GM12865 (cell line): ENCODE results near the gene APOBEC3A.

Experiments used
- DNase-seq: peaks from one replicate; pipeline ENCODE4 v3.0.0; 2010; ENCODE audit warnings: low read depth
- H3K4me3 ChIP-seq: 2 replicates; pipeline ENCODE4 v1.5.1; 2011; ENCODE audit warnings: mild to moderate bottlenecking, low read depth, low read length, control low read depth
- TF ChIP-seq, protein P1 (sequence below): IDR thresholded peaks from 2 replicates; pipeline ENCODE4 v1.5.1; 2011; ENCODE audit warnings: low read length, control low read depth, low read depth, inconsistent platforms; ENCODE audit not compliant: insufficient read depth; ENCODE audit errors: missing control alignments

Gene APOBEC3A

GRCh38 chr22:38957046-38957770 lies at the start of gene APOBEC3A:
Gene APOBEC3A (plus strand): TSS chr22:38957609. CDS start chr22:38957692, 83 bp downstream.
- TF ChIP-seq, protein P1, sequence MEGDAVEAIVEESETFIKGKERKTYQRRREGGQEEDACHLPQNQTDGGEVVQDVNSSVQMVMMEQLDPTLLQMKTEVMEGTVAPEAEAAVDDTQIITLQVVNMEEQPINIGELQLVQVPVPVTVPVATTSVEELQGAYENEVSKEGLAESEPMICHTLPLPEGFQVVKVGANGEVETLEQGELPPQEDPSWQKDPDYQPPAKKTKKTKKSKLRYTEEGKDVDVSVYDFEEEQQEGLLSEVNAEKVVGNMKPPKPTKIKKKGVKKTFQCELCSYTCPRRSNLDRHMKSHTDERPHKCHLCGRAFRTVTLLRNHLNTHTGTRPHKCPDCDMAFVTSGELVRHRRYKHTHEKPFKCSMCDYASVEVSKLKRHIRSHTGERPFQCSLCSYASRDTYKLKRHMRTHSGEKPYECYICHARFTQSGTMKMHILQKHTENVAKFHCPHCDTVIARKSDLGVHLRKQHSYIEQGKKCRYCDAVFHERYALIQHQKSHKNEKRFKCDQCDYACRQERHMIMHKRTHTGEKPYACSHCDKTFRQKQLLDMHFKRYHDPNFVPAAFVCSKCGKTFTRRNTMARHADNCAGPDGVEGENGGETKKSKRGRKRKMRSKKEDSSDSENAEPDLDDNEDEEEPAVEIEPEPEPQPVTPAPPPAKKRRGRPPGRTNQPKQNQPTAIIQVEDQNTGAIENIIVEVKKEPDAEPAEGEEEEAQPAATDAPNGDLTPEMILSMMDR = no peak
- no peak for DNase-seq
- H3K4me3 ChIP-seq = no peak within 1 kb of the TSS

DNA sequence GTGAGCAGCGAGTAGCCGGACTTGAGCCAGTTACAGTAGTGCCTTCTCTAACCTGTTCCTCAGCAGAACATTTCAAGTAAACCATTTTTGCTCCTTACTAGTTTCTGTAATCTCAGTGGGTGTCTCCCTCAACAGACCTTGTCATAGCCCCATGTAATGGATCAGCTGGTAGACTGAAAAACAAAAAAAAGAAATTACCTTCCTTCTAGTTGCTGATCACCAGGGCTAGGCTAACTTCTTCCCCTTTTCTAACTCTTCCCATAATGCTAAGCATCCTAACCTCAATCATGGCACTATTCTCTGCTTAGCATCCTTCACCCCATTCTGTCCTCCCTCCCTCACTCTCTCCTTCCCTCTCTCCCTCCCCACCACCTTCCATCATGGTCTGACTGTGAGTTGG lies 49.6 kb upstream of the APOBEC3A start:
- TF ChIP-seq, protein P1 = no peak
- H3K4me3 ChIP-seq = no peak overlapping the region
- DNase-seq = no peak

- no peak overlapping the region for H3K4me3 ChIP-seq
- no peak for DNase-seq
- TF ChIP-seq, protein P1 = no peak
Measured at GRCh38 chr22:38911434-38911833, 46.0 kb upstream of the APOBEC3A start.

DNA sequence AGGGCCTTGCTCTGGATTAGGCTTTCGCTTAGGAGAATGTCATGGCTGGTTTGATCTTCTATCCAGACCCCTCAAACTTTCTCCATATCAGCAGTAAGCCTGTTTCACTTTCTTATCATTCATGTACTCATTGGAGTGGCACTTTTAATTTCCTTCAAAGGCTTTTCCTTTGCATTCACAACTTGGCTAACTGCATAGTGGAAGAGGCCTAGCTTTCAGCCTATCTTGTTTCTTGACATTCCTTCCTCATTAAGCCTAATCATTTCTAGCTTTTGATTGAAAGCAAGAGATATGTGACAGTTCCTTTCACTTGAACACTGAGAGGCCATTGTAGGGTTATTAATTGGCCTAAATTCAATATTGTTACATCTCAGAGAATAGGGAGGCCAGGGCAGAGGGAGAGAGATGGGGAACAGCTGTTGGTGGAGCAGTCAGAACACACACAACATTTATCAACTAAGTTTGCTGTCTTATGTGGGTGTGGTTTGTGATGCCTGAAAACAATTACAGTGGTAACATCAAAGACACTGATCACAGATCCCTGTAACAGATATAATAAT lies 37.7 kb upstream of the APOBEC3A start:
- H3K4me3 ChIP-seq = no peak overlapping the region
- TF ChIP-seq, protein P1 = no peak
- DNase-seq = no peak

DNA sequence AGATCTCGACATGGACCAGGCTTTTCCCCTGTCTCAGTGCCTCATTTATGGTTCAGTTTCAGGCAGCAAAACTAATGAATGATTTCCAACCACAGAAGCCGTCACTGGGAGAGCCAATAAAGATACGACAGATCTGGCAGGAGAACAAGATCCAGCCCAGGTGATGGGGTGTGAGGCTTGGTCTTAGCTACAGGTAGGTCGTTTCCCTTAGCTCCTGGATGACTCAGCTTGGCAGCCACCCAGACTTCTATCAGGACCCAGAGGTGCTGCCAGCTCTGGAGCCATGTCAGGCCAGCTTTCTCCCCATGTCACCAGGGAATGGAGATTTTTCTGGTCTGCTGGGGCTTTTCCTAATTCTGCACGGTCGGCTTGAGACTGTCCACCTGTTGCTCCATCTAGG lies 36.3 kb upstream of the APOBEC3A start:
- H3K4me3 ChIP-seq = no peak overlapping the region
- TF ChIP-seq, protein P1 = no peak
- no peak for DNase-seq

GRCh38 chr22:38921806-38922205 lies 35.6 kb upstream of the APOBEC3A start:
- TF ChIP-seq, protein P1 = no peak
- no peak overlapping the region for H3K4me3 ChIP-seq
- no peak for DNase-seq
